Measurements from ENCODE around the gene AUP1. TPM values are rescaled to one million over a fixed set of nuclear protein-coding genes. Genes with fewer than 3 reads are reported as not detected.

AUP1 gene
- total and polyA plus RNA-seq, 9 of the 15 experiments (the other 6 are each of a cell fraction or from before 2014, with no cell fraction given): 70.7 to 245 (median 165) TPM

GRCh38 chr2:74530239-74531187 is 1.0 kb upstream of the AUP1 start (continued):
- TF ChIP-seq MGA (IDR thresholded peaks at IDR 0.05): peak; percentile 96
- 0 out of 2 replicates have a peak, but pooled peaks have one; percentile 40 for TF ChIP-seq TARDBP (IDR thresholded peaks at IDR 0.05)
- TF ChIP-seq NCOR1 (IDR thresholded peaks at IDR 0.05): peak; percentile 88
- TF ChIP-seq YY1 (IDR thresholded peaks at IDR 0.05; ENCODE audit: borderline replicate concordance in 1 of 3, control insufficient read depth in 1 of 3, extremely low read depth in 1 of 3, insufficient read depth in 3 of 3, insufficient read length in 1 of 3, insufficient replicate concordance in 2 of 3, low read depth in 1 of 3, low read length in 2 of 3): peak; percentile 30 to 84 (median 72)
- TF ChIP-seq HEY1 (CRISPR knock-in tag; IDR thresholded peaks at IDR 0.05; ENCODE audit: borderline replicate concordance): no peak
- TF ChIP-seq MNT (conservative IDR thresholded peaks at IDR 0.05): peak; percentile 73 to 90
- TF ChIP-seq ETS1 (conservative IDR thresholded peaks at IDR 0.05; ENCODE audit: control insufficient read depth, low read depth, low read length): 0 out of 2 replicates have a peak, but pooled peaks have one; percentile 39
- peak; percentile 68 for TF ChIP-seq POLR2G (IDR thresholded peaks at IDR 0.05; ENCODE audit: low read depth, low read length)

Measured in K562 (cell line).